OCI-LY7 (cell line): ENCODE results near the gene COL9A1. TPM values are rescaled to one million over a fixed set of nuclear protein-coding genes. Genes with fewer than 3 reads are reported as not detected.

Experiments
- BruUV-seq: library from RNA; stranded (reverse); fragments of 400-500 nt; replicated peaks from 2 replicates; lab custom pipeline; 2021; lab: Mats Ljungman, UMichigan
- CTCF ChIA-PET: fragments of 300-600 bp; sonication (Branson Sonifier 250); formaldehyde crosslinking; loops from one replicate; lab custom pipeline; 2022; ENCODE audit warnings: antibody characterized with exemption; ENCODE audit not compliant: unreplicated experiment; lab: Charles Lee
- POLR2A ChIA-PET: fragments of 300-600 bp; sonication (Branson Sonifier 250); formaldehyde crosslinking; loops from one replicate; lab custom pipeline; 2022; ENCODE audit warnings: antibody characterized with exemption; lab: Charles Lee
- DNase-seq: peaks from one replicate; pipeline ENCODE4 v3.0.0-alpha.2; 2015; ENCODE audit warnings: low spot score
- H2AFZ ChIP-seq: fragments of 200-600 bp; sonication (generic), shearing (Covaris generic); 2 replicates; pipeline ENCODE4 v1.6.1; 2014; ENCODE audit warnings: mild to moderate bottlenecking, antibody characterized with exemption, low read length, moderate library complexity
- H3K27ac ChIP-seq: fragments of 200-600 bp; sonication (generic); 2 replicates; pipeline ENCODE4 v1.5.1; 2014; ENCODE audit warnings: mixed run types, low read depth, mild to moderate bottlenecking, moderate library complexity, low read length, inconsistent platforms; ENCODE audit not compliant: poor library complexity, severe bottlenecking
- H3K36me3 ChIP-seq: fragments of 200-600 bp; sonication (generic); 2 replicates; pipeline ENCODE4 v1.6.1; 2014; ENCODE audit warnings: mild to moderate bottlenecking, antibody characterized with exemption, low read length, moderate library complexity, mixed read lengths; ENCODE audit not compliant: insufficient read depth
- H3K4me1 ChIP-seq: fragments of 200-600 bp; sonication (generic); 2 replicates; pipeline ENCODE4 v1.5.1; 2014; ENCODE audit warnings: mild to moderate bottlenecking, low read length; ENCODE audit not compliant: insufficient read depth, poor library complexity, severe bottlenecking
- H3K4me2 ChIP-seq: fragments of 200-600 bp; sonication (generic); 2 replicates; pipeline ENCODE4 v1.6.1; 2014; ENCODE audit warnings: mild to moderate bottlenecking, low read length
- H3K4me3 ChIP-seq: fragments of 200-600 bp; sonication (generic); 2 replicates; pipeline ENCODE4 v1.5.1; 2014; ENCODE audit warnings: mild to moderate bottlenecking, low read depth, low read length; ENCODE audit not compliant: poor library complexity, severe bottlenecking
- H3K79me2 ChIP-seq: fragments of 200-600 bp; sonication (generic); 2 replicates; pipeline ENCODE4 v1.6.1; 2016; ENCODE audit warnings: low read depth, mild to moderate bottlenecking, low read length, moderate library complexity, mixed read lengths; ENCODE audit not compliant: insufficient read depth
- H3K9me2 ChIP-seq: fragments of 200-600 bp; sonication (generic); 2 replicates; pipeline ENCODE4 v1.6.1; 2016; ENCODE audit warnings: mild to moderate bottlenecking, low read length, mixed read lengths; ENCODE audit not compliant: insufficient read depth
- H3K9me3 ChIP-seq: fragments of 200-600 bp; sonication (generic); 2 replicates; pipeline ENCODE4 v1.6.1; 2014; ENCODE audit warnings: mild to moderate bottlenecking, mixed run types, low read length, mixed read lengths
- H4K20me1 ChIP-seq: fragments of 200-600 bp; sonication (generic); 2 replicates; pipeline ENCODE4 v1.6.1; 2014; ENCODE audit warnings: mild to moderate bottlenecking, antibody characterized with exemption, low read length, moderate library complexity, mixed read lengths; ENCODE audit not compliant: insufficient read depth
- CTCF ChIP-seq: fragments of 200-600 bp; sonication (generic); conservative IDR thresholded peaks from 2 replicates; pipeline ENCODE4 v1.5.1; 2014; ENCODE audit warnings: mild to moderate bottlenecking, antibody characterized with exemption, low read length, moderate library complexity, mixed read lengths
- EZH2phosphoT487 ChIP-seq: fragments of 200-600 bp; sonication (generic); IDR thresholded peaks from 2 replicates; pipeline ENCODE4 v1.6.1; 2018; ENCODE audit warnings: low read depth, borderline replicate concordance, mild to moderate bottlenecking, mixed run types, antibody characterized with exemption, low read length, moderate library complexity, mixed read lengths
- intact Hi-C: fragments of 100-400 bp; cut with micrococcal nuclease; formaldehyde crosslinking; loops from one replicate; pipeline ENCODE4 v1.10.0; 2022; ENCODE audit not compliant: unreplicated experiment
- total RNA-seq, 2 experiments: library from RNA; depleted of rRNA in 1 of 2; stranded (reverse); fragments of >200 nt in 1 of 2; shearing (Covaris generic) in 1 of 2; gene quantifications; 2 replicates each; pipeline ENCODE4 v1.2.3, GENCODE V29; 2014 to 2022

Gene COL9A1
- total RNA-seq, 2 experiments from 2014 or later = not detected

GRCh38 chr6:70168681-70169377, 134.1 kb downstream of the COL9A1 start:
- H3K4me2 ChIP-seq = no peak overlapping the region
- ChIA-PET POLR2A (no interaction called here), CTCF (no interaction called here)
- H3K27ac ChIP-seq = no peak overlapping the region
- H3K4me3 ChIP-seq = no peak overlapping the region
- no peaks in the 10 kb centered on the region for H3K9me2 ChIP-seq
- no peak overlapping the region for H2AFZ ChIP-seq
- intact Hi-C loops = no loop called here
- TF ChIP-seq EZH2phosphoT487 (no peak), CTCF (no peak)
- BruUV-seq = no TSS peak
- DNase-seq = no peak
- H3K4me1 ChIP-seq = no peaks in the 10 kb centered on the region
- H3K9me3 ChIP-seq = no peaks in the 10 kb centered on the region
- no peaks in the 10 kb centered on the region for H3K36me3 ChIP-seq
- H4K20me1 ChIP-seq = no peaks in the 10 kb centered on the region
- no peaks in the 10 kb centered on the region for H3K79me2 ChIP-seq

Other genes with a start within 250 kb of the COL9A1 start
- gene FAM135A, start 110.4 kb upstream of the COL9A1 start, total RNA-seq (2014; rRNA removed; shearing (Covaris generic)) = 46.1 and 66.2 TPM in 2 replicates
- 35.5 and 41.3 TPM in 2 replicates for gene FAM135A, start 110.4 kb upstream of the COL9A1 start, total RNA-seq (2022)